ENCODE measurements around the gene TMBIM1.

The TMBIM1 gene

DNA sequence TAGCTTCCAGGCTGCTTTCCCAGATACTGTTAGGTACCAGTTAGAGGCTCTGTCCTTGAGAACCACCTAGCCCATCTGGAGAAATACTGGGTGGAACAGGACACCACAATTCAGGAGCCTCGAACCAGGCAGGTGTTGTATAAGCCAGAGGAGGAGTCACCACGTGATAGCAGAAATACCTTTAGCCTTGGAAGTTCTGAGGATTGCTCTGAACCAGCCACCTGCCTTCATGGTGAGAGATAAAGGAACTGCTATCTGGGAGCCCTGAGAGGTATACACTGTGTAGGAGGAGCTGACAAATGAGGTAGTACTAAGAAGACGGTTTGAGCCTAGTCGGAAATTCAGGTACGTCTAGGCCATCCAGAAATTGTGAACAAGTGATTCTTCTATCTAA, 39.1 kb downstream of the TMBIM1 start:
- DNase-seq, result no peak

DNA sequence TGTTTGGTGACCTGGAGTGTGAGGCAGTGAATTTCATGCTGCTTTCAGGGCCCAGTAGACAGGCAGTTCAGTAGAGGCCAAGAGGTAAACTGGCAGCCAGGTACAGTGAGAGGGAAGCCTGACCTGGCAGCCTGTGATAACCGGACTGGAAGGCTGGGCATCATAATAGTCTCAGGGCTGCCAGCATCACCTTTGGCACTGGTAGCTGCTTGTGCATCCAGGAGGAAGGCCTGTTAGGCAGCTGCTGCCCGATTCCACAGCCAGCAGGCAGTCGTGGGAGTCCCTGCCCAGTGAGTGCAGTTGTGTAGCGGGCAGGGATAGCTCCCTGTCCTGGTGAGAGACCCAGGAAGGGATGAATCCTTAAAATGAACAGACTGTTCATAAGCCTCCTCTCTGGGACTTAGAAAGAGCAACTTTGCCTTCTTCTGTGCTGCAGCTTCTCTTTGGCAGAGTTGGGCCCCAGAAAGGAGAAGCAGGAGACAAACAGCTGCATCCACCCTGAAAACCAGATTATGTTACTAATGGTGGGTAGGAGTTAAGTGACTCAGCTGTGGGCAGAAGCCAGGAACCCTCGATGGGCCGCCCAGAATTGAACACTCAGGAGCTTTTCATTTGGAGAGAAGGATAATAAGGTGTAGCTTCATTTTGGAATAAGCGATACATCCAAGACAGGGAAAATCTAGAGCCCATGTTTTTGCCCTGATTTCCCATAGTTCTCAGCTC, 39.6 kb downstream of the TMBIM1 start:
- DNase-seq, result no peak

DNA sequence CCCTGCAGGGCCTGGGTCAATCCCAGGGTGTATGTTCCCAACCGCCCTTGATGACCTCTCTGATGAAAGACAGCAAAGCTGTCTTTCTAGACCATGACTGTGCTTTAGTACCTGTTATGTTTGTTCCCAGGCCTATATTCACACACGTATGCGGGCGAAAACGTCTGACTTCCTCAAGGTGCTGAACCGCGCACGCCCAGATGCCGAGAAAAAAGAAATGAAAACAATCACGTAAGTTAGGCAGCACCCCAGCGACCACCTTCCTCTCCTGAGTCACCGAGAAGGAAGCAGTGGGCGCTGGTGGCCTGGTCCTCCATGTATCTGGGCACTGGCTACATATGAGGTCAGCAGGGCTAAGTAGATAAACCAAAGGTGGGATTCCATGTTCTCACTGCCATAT, 42.6 kb downstream of the TMBIM1 start:
- no peak for DNase-seq

DNA sequence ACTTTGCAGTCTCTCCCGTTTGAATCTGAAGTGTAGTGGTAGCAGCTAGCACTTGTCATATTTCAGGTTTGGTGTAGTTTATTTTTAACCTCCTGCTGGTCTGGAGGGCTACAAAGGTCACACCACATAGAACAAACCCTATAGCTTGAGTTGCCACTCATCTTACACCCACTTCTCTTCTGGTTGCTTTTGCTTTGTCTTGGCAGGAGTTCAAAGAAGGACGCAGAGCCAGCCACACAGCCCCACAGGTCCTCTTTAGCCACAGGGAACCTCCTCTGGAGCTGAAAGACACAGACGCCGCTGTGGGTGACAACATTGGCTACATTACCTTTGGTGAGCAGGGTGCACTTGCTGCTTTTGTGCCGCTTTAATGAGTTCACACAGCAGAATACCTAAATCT, 47.1 kb downstream of the TMBIM1 start:
- no peak for DNase-seq

DNA sequence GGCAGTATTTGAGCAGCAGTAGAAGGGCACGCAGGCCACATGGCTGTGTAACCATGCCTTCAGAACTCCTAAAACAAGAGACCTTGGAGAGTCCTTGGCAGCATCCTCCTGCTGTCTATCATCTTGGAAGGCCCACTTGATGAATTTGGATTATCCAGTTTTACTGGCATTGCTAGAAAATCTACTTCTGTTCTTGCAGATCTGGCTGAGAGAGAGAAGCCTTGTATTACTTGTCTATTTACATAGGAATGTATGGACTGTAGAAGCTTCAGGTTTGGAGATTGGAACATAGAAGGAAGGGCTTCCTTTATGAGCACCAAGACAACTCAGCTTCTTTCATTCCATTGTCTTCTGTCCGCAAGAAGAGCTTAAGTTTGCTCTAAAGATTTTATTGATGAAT, 47.6 kb downstream of the TMBIM1 start:
- DNase-seq, result no peak

DNA sequence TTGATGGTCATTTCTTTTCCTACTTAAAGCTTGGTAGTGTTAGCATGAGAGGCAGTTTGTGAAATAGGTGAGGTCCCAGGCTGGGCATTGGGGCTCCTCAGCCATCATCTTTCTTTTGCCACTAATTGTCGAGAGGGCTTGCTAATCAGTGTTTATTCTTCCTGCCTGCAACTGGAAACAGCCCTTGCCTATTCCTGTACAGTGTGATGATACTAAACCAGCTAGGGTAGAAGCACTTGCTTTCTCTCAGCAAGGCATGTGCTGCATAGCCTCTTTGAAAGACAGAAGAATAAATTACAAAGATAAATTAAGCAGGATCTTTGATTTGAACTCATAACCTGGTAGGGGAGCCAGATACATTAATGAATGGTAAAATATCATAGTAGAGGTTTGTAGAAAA, 48.1 kb downstream of the TMBIM1 start:
- no peak for DNase-seq

DNA sequence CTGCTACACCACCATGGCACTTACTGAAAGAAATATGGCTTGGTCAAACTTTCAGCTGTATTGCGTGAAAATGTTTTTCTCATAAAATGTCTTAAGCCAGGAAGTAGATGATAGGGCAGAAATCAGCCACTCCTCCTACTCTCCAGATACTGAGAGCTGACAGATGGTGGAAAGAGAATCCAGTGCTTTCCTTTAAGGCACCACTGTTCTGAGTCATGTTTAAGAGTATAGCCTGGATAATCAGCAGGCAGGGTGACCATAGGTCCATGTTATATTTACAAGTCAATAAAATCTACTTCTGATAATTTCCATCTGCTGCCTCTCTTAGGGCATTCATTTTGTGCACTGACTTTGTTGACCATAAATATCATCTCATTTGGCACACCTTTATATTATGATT, 53.4 kb downstream of the TMBIM1 start:
- DNase-seq, result no peak

DNA sequence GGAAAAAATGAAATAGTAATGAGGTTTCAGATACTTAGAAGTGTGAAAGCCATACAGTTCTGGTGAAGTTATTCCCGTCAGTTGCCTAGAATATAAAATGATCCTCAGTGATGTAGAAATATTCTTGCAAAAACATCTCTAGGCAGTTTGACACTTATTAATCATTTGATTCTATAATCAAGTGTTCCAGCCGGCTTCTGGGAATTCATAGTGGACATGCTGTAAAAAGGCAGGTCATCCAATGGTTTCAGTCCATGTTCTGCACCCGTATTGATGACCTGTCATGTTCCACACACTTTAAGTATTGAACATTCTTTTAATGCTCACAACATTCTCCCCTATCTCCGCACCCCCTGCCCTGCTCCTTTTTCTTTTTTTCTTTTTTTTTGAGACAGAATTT, 55.5 kb downstream of the TMBIM1 start:
- no peak for DNase-seq

DNA sequence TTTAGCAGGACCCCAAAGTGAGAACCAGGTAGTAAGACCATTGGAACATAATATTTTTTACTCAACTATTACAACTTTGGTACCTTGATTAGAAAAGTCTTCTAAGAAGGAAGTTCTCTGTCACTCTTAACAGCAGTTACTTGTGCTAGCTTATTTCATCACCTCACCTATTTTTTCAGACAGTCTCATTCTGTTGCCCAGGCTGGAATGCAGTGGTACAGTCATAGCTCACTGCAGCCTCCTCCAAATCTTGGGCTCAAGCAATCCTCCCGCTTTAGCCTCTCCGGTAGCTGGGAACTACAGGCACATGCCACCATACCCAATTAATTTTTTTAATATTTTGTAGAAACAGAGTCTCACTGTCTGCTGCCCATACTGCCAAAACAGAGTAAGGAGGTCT, 57.3 kb downstream of the TMBIM1 start:
- DNase-seq, result no peak

DNA sequence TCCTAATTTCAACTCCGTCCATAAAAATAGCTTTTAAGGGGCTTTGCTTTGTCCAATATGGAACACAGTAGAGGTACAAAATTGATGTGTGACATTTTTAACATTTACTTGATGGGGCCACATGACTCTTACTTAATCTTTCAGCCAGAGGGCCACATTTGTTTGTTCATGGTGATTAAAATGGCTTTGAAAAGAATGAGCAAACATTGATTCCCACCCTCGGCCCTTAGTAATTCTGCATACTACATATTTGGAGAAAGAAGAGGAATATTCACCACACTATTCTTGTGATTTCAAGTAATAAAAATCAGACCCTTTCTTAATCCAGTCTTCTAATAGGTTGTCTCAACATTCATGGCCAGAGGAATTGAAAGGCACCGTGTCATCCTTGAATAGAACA, 57.8 kb downstream of the TMBIM1 start:
- DNase-seq, result no peak

DNA sequence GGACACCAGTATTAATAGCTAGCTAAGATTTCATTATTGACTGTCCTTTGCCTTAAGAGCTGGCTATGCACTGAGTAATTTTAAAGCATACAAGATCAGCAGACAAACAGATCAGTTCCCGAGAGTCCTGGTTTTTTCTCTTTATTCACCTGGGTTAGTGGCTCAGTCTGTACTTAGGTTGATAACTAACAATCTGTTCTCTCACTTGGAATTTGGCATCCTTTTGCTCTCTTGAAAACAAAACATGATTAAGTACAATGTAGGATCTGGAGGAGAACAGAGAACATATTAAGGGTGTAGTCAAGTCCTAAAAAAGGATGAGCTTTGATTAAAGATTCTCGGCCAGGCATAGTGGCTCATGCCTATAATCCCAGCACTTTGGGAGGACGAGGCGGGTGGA, 58.8 kb downstream of the TMBIM1 start:
- DNase-seq, result no peak

DNA sequence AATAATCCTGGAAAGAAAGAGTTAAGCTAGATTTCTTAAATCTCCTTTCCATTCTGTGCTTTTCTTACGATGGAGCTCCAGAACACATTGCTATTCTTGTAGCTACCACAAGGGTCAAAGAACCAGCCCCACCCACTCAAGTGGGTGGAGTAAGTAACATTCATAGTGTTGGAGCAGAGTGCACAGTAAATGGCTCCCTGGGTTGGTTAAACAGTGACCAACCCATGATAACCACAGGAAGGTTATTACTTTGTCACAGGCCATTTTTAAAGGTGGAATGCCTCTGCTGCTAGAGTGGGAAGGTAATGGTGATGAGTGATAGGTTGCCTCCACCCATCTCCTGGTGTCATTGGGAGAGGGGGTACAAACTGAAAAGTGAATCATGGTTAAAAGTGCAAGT, 61.4 kb downstream of the TMBIM1 start:
- DNase-seq, result peak in 1 of 2 donors; percentile 36

DNA sequence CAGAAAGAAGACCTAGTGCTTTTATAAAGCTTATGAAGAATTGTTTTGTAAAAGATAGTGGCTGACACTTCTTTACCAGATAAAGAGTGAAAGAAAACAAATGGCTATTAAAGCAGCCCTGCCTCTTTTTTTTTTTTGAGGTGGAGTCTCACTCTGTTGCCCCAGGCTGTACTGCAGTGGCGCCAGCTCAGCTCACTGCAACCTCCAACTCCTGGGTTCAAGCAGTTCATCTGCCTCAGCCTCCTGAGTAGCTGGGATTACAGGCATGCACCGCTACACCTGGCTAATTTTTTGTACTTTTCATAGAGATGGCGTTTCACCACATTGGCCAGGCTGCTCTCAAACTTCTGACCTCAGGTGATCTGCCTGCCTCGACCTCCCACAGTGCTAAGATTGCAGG, 62.5 kb downstream of the TMBIM1 start:
- DNase-seq, result no peak

DNA sequence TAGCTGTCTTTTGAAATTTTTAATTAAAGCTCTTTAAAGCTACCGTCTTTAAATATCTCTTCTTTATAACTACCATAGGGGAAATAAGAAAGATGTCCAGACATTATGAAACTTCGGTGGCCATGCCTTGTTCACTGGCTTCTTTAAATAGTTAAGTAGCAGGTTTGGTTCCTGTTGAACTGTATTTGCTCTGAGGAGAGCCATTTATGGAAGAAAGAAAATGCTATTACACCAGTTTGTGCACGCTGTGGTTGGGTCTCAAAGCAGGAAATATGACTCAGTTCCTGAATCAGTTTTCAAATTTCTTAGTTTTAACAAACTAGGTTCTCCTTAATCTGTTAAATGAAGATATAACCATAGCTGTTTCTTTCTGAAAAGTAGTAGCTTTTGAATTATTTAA, 63.1 kb downstream of the TMBIM1 start:
- DNase-seq, result peak; percentile 34 to 43

DNA sequence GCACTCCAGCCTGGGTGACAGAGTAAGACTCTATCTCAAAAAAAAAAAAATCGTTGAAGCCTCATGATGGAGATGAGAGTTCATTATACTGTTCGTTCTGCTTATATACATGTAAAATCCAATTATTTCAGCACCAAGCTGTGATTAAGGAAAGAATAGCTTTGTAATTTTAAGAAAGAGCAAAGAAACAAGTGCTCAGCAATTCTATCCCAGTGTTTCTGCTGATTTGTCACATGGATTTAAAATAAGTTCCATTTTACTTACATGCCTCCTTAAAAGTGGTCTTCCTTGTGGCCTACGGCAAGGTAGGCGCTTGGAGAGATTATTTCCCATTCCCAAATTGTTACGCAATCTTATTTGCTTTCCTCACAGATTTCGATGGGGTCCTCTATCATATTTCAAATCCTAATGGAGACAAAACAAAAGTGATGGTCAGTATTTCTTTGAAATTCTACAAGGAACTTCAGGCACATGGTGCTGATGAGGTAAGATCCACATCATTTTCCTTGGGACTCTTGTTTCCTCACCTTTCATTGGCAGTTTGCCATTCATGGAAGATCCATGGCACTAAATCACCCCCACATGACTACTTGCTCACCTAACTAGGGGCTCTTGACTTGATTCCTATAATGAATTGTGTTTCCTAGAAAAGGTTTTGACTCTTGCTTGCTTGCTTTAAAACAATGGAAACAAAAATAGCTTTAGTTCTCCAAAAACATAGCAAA, 63.8 kb downstream of the TMBIM1 start:
- DNase-seq, result no peak

DNA sequence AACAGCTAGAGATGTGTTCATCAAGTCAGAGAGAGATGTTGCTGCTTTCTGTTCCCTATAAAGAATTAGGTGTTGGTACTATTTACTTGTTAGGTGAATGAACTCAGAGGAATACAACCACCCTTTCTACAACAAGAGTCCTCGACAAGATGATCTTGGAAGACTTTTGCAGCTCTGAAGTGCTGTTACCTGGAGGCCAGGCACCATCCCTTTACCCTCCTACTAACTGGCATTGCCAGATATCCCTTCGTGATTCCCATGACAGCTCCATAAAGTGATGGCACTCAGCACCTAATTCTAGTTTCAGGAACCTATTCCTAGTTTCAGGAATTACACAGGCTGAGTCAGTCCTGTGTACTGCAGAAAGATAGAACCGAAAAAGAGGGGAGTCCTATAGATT, 65.4 kb downstream of the TMBIM1 start:
- DNase-seq, result no peak

Data from stimulated activated CD4-positive, alpha-beta T cell treated with anti-CD3 and anti-CD28 coated beads, Interleukin-2, amount 100 ng/mL, for 24 hours (primary cell).